Measurements from ENCODE around the gene CHURC1.

The CHURC1 gene

DNA sequence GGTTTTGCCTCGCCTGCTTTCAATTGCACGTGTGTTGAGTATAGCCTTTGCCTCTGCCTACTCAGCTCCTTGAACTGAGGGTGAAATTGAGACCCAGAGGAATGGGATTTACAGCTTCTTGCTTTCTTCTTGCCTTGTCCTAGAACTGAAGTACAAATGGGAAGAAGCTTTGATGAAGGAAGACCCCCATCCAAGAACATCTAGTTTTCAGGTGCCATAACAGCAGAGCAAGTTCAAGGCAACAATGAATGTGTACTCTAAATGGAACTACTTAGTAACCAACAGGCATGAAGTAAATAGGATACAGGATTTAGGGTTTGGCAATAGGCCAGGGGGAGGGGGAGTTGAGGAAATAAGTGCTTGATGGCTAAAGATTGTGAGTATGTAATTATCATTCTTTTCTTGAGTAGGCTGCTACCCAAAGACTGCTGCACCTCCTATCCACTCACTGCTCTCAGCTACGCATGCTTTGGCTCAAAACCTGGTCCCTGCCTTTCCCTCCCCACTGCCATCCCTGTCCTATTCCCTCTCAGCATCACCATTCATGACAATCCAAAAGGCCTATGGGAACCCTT, 26.2 kb downstream of the CHURC1 start:
- no peak for DNase-seq

DNA sequence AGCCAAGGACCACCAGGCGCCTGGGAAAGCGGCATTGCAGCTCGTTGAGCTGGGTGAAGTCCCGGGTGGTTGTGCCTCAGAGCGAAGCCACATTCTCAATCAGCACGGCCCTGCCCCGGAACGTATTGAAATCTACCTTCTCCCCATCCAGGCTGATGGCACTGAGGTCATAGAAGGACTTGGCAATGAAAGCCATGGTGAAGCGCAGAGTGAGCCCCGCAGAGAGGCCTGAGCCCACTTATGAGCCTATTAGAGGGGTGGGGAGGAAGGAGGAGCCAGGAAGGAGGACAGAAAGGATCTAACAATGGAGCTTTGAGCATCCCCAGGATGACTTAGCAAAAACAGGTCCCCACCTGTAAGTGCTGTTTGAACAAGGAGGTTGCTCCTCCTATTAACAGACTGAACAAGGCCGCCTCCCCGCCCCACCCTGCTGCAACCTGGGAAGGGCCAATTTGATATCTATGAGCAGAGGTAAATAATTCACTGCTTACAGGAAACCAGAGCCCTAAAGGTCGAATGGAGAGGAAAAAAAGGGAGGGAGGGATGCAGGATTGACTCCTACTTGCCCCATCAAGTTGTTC, 28.4 kb downstream of the CHURC1 start, which contains the start of gene GPX2:
Gene GPX2 (minus strand): TSS at position 215 of the 581 bp plus-strand sequence. CDS start 19 bp downstream, at position 196.
- no peak for DNase-seq

DNA sequence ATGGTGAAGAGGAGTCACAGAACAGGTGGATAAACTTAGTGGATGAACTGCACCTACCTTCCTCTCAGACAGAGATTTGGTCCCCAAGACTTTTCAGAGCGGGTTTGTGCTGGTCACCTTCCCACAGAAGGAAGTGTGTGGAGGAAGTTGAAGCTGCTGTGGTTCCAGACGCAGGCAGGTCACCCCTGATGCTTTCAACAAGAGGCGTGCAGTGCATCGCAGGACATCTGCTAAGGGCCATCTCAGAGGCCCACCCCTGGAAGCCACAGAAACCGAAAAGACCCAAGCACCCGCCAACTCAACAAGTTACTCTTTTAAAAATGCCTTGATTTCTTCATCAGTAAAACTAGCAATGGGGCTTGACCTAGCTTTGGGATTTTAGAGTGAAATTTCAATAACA, 29.3 kb downstream of the CHURC1 start:
- DNase-seq = no peak

DNA sequence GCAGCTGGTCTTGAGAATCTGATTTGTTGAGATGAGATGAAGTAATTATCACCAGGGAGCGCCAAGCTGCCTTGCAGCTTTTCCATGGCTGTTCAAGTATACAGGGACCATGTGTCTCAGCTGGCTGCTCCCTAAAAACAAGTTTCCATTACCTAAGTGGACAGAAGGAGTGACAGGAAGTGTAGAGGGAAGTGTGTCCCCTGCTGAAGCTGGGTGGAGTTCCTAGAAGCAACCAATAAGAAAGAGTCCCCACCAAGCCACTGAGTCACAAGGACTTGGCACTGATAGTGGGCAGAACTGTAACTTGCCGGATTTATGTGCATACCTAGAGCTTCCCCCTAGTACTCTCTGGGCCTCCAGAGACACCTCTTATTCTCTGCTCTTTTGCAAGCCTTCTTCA, 29.8 kb downstream of the CHURC1 start:
- DNase-seq = no peak

DNA sequence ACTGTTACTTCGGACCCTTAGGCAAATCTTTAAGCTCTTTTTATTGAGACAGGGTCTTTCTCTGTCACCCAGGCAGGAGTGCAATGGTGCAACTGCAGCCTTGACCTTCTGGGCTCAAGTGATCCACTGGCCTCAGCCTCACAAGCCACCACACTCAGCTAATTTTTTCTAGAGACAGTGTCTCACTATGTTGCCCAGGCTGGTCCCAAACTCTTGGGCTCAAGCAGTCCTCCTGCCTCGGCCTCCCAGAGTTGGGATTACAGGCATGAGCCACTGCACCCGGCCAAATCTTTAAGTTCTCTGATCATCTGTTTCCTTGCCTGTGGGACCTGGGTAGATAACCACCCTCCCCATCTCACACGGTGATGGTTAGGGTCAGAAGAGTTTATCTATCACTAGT, 30.6 kb downstream of the CHURC1 start:
- no peak for DNase-seq

DNA sequence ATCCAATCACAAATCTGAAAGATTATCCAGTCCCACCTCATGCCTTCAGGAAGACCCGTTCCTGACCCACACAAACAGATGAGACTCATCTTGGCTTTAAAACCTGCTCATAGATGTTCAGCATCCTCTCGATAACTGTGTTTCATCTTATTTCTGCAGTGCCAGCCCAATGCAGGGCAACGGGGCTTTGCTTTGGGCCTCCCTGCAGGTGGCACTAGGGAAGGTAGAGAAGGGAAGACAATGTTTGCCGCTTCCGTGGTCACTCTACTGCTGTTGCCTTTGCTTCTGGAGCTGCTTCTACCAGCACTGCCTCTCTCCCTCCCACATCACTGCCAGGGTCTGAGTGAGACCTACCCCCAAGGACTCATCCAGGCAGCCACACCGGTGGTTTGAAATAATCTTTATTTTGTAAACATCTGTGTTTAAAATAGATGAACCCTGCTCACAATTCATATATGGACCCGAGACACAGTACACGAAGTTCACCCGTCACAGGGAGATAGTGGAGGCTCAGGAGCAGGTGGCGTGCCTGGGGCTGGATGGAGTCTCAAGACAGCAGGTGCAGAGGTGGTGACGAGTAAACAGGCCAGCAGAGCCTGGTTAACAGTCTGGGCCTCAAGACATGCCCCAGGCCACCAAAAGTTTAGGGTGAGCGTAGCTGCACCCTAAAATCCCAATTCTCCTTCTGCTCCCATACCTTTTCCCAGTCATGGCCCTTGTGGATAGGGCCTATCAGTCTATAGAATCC, 31.4 kb downstream of the CHURC1 start:
- DNase-seq = no peak

DNA sequence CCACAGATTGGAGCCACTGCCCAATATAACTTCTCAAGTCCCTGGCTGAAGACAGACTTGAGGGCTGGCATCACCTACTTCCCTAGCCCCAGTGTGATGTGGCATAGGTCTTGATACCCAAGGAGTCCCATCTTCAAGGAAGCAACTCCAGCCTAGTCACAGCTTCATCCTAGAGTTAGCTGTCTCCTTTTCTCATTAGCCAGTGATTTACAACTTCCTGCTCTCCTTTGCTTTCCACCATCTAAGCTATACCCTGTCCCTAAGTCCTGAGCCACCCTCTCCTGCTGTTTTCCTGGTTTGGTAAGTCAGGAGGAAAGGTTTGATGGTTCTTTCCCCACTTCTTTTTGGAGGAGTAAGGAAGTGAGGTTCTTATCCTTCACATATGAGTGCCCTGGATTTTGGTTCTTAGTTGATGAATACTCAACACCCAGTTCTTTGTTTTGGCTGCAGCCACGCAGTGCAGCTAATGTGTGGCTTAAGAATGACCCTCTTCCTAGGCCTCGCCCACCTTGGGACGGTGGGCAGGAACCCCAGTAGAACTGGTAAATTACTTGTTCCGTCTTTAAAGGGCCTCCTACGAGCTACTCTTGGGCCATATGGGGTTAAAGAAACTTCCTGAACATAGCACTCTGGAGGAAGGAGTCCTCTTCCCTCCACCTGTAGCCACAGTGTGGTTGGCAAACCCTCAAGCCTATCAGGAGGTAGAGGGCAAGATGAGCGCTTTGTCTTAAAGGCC, 32.2 kb downstream of the CHURC1 start:
- DNase-seq = no peak

DNA sequence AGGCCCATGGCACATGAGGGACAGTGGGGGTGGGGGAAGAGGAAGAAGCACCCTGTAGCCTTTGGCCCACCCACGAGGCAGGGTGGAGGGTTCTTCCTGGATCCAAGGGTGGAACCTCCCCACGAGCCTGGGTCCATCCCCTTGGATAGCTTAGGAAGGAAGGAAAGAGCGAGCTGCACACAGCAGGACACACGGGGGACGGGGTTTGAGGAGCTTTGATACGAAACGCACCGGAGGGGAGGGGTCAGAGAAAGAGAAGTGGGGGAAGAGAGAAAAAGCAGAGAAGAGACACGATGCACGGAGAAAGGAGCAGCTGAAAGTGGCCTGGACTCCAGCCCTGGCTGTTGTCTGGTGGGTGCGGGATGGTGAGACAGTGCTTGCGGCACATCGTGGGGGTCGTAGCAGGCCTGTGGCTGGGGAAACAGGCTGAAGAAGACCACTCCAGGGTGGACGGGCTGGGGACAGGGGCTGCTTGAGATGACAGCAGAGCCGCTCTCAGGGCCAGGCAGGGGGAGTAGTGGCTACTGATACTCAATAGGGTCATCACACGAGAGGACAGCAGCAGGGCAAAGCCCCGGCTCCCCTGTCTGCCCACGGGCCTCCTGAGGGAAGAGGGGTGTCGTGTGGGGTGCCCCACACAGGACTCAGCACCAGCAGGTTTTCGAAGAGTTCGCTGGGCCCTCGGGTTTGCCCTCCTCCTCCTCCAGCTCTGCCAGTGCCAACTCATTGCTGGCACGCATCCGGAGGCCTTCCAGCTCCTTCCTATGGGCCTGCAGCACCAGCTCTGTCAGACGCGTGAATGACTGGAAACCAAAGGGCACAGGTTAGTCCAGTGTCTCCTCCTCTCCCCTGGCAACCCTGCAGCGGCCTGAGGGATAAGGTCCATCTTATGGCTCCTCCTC, 33.7 kb downstream of the CHURC1 start:
- DNase-seq = no peak

DNA sequence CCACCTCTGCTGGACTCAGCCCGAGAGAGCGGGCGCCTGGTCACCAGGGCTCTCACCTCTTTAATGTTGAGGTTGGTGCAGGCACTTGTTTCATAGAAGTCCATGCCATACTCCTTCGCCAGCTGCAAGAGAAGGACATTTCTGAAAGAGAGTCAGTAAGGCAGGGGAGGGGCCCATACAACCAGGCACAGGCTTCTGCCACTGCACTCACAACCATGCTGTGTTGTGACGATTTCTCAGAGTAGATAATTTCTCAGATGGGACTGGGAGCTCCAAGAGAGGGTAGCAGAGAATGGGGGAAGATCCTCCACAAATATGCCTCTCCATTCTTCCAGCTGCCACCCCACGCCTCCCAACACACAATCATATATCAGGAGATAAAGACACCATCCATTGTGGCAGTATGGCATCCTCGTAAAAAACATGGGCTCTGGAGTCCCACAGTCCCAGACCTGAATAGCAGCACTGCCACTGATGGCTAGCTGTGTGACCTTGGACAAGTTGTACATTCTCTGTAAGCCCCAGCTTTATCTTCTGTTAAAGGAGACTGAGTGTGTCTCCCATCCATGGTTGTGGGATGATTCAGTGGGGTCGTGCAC, 34.5 kb downstream of the CHURC1 start:
- no peak for DNase-seq

DNA sequence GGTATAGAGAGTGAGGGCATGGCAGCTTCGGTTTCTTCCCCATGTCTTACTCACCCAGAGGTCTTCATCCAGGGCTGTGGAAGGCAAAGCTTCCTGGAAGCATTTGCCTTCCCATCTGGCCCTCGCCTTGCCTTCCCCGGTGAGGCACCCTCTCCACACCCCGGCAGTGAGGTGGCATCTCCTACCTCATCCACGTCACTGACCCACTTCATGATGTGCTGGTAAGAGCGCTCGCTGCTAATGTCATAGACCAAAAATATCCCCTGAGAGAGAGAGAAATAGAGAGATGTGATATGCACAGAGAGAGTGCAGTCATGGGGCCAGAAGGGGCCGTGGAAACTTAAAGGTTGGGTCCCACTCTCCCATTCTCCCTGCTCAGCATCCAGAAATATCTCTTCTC, 36.6 kb downstream of the CHURC1 start:
- DNase-seq = no peak

DNA sequence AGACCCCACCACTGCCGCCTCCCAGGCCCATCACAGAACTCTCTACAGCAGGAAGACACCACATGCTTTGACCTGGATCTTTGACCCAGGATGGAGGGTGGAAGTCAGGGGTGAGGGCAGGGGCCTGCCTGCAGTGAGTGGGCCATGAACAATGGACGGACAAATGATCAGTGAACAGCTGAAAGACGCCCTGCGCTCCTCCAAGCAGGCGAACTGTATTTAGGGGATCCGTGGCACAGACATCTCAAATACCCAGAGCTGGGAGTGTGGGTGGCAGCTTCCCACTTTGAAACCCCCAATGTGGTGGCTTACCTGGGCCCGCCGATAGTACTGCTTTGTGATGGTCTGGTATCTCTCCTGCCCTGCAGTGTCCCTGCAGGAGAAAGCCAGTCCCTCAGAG, 37.0 kb downstream of the CHURC1 start:
- no peak for DNase-seq

DNA sequence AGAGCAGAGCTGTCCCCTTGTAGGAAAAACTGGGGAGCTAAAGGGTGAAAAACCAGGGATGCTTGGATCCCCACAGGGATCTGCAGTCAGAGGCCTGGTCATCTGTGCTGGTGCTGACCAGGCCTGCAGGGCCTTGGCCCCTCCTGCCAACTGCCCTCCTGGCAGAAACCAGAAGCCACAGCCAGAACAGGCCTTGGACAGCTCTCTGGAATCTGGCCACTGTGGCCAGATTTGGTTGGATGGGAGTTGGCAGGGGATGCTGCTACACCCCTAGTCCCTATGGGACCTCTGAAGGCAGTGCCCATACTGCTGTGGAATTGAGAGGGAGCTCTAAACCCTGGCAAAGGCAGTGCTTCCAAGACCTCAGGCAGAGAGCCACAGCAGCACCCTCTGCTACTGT, 37.5 kb downstream of the CHURC1 start:
- no peak for DNase-seq

DNA sequence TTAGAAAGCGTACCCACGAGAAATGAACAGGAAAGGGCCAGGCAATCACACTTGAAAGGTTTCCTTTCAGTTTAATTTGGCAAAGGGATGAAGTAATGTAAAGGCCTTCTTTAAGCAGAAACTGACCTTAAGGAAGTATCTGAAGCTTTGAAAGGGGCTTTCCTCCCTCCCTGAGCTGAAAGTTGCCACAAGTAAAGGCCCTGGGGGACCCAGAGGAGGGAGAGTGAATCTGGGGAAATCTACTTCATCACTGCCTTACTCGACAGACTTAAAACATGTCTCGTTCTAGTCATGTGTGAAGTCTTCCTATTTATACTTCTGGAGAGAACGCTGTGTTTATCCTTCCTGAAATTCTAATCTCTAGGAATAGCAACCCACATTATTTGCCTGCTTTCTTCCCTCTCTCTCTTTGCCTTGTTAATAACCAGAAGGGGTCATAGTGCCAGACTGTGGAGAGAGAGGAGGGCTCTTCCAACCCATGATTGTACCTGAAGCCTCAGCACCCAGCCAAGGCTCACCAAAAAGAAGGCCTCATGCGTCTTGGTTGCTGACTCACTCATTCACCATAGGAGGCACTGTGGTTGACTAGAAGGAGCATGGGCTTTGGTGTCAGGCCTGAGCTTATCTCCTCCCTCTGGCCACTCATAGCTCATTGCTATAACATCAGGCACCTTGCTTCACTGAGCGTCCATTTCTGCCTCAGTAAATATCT, 38.5 kb downstream of the CHURC1 start:
- DNase-seq = no peak

DNA sequence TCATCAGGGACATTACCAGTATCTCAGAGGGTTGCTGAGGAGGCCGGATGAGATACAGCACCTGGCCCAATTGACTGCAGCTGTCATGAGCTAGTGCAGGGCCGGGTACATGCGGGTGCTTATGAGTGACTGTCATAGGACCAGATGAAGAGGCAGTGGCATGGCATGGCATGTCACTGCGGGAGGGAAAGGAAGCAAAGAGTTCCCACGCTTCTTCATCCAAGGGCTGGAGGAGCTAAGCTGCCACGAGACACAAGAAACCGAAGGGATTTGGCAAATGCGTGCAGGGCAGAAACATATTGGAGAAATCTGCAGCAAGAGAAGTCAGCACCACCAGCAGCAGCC, 39.0 kb downstream of the CHURC1 start:
- no peak for DNase-seq

DNA sequence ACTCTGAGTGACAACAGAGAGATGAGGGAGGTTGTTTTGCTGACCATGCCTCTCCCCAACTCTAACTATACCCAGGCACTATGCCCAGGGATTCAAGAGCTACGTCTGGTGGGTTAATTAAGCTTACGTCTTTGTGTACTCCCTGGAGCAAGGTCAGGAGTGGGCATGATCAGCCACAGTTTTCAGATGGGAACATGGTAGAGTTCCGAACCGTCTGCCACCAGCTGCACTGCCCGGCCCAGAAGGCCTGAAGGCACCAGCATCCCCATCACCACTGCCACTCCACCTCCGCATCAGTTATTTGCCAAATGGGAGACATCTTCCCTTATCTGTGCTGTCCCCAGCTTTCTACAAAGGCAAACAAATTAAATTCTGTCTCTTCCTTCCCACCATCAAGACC, 39.4 kb downstream of the CHURC1 start:
- DNase-seq = no peak

DNA sequence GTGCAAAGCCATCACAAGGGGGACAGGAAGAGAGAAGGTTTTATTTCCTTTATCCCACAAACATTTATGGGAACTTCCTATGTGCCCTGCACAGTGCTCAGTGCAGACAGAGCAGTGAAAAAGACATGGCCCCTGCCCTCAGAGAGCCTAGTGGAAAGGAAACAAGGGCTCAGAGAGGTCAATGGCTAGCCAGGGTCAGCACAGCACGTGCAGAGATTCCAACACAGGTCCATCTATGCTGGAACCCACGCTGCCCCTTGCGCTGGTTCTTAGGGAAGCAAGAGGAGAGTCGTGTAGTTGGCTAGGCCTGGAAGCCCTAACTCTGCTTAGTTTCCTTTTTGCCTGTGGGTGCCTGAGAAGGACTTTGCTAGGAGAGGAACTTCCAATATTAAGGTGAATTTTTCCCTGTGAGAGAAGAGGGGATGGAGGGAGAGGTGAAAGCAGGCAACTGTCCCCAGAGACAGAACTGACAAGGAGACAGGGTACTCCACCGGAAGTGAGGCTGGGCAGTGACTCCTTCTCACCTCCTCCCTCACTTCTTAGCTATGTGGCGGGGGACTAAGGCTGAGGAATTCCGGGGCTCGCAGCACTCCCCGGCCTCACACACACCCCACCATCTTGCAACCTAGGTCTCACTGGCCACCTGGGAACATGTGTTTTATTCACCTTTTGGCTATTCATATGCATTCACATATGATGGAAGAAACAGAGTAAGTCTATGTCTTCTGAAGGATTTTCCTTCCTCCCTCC, 40.4 kb downstream of the CHURC1 start:
- no peak for DNase-seq

DNA sequence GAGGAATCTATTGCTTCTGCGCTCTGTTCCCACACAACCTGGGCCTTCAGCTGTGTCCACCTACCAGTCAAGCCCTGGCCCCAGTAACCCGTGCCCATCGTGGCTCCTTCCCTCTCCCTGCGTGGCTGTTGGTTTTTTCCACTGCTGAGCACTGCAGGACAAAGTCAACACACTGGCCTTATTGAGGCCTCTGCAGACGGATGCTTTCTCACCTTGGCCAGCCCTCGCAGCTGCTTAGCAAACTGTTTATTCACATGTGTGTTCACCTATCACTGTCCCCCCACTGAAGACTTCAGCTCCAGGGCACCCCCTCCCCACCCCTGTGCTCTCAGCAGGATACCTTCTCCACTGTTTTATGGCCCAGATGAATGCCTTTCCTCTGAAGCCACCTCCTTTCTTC, 41.0 kb downstream of the CHURC1 start:
- no peak for DNase-seq

DNA sequence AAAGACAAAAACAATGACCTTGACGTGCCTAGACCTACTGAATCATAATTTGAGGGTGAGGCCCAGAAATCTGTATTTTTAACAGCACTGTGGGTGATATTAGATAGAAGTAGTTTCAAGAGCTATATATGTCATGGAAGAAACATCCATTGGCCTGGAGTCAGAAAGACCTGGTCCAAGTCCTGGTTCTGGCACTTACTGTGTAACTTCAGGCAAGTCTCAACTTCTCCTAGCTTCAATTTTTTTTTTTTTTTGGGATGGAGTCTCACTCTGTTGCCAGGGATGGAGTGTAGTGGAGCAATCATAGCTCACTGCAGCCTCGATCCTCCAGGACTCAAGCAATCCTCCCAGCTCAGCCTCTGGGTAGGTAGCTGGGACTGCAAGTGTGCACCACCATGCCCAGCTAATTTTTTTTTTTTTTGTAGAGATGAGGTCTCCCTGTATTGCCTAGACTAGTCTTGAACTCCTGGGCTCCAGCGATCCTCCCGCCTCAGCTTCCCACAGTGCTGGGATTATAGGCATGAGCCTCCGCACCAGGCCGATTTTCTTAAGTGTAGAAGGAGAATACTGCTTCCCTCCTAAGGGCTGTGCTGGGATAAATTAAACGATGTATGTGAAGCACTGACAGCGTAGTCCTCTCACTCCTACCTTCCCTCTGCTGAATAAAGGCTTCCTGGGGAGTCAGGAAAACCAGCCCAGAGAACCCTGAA, 42.6 kb downstream of the CHURC1 start:
- DNase-seq = no peak

DNA sequence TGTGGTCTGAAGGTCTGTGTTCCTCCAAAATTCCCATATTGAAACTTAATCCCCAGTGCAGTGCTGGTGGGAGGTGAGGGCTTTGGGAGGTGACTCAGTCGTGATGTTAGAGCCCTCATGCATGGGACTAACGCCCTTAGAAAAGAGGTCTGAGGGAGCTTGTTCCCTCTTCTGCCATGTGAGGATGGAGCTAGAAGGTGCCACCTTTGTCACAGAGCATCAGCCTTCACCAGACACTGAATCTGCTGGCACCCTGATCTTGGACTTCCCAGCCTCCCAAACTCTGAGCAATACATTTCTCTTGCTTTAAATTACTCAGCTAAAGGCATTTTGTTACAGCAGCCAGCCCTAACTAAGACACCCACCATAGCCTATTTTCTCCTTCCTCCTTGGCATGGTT, 43.9 kb downstream of the CHURC1 start:
- DNase-seq = no peak

DNA sequence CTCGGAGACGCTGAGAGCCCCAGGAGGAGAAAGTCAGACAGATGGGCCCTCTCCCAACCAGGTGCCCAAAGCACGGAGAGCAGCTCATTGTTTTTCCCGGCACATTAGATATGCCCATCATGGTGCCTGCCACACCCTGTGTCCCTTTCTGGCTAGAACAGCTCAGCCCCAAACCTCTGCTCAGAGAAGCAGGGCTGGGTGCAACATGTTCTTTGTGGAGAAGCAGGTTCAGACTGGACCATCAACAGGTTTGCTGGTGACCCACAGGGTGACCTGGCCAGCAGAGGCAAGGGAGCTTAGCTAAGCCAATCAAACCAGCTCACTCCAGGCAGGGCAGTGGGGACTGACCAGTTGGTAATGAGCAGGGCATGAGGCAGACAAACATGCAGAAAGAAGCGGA, 44.5 kb downstream of the CHURC1 start:
- DNase-seq = no peak

All from femur (tissue), 1 donor.